HG02943 (cell line): ENCODE measurements around the gene STON2.

Source experiments
- ATAC-seq: cut with Tn5 transposase; IDR thresholded peaks from one replicate; pipeline ENCODE4 v1.9.1; 2021; ENCODE audit warnings: mild to moderate bottlenecking, low read depth, moderate library complexity; ENCODE audit not compliant: unreplicated experiment

Gene STON2

GRCh38 chr14:81427348-81428058, 27.4 kb upstream of the STON2 start:
- no peak for ATAC-seq

GRCh38 chr14:81423504-81423903, 23.4 kb upstream of the STON2 start:
- ATAC-seq, result no peak

- ATAC-seq, result no peak
Measured at GRCh38 chr14:81418057-81418790, 18.1 kb upstream of the STON2 start.

GRCh38 chr14:81416981-81417380, 16.9 kb upstream of the STON2 start:
- no peak for ATAC-seq

GRCh38 chr14:81416194-81416952, 16.2 kb upstream of the STON2 start:
- ATAC-seq, result no peak

GRCh38 chr14:81415781-81416180, 15.7 kb upstream of the STON2 start:
- no peak for ATAC-seq

- no peak for ATAC-seq
Measured at GRCh38 chr14:81414123-81414522, 14.0 kb upstream of the STON2 start.

- no peak for ATAC-seq
Measured at GRCh38 chr14:81412779-81413178, 12.7 kb upstream of the STON2 start.

GRCh38 chr14:81408595-81408994, 8.5 kb upstream of the STON2 start:
- no peak for ATAC-seq

GRCh38 chr14:81406863-81407262, 6.7 kb upstream of the STON2 start:
- ATAC-seq, result no peak

GRCh38 chr14:81402123-81402495, 2.0 kb upstream of the STON2 start:
- no peak for ATAC-seq

- ATAC-seq, result no peak
Measured at GRCh38 chr14:81401420-81402122, 1.4 kb upstream of the STON2 start.

GRCh38 chr14:81400852-81401251, 728 bp upstream of the STON2 start:
- ATAC-seq, result no peak

- no peak for ATAC-seq
Measured at GRCh38 chr14:81398196-81398891, 1.8 kb downstream of the STON2 start.

- ATAC-seq, result no peak
Measured at GRCh38 chr14:81396113-81396512, 4.0 kb downstream of the STON2 start.

GRCh38 chr14:81394739-81395138, 5.4 kb downstream of the STON2 start:
- ATAC-seq, result no peak

GRCh38 chr14:81392976-81393643, 7.0 kb downstream of the STON2 start:
- no peak for ATAC-seq

GRCh38 chr14:81392052-81392451, 8.1 kb downstream of the STON2 start:
- ATAC-seq, result no peak

- ATAC-seq, result no peak
Measured at GRCh38 chr14:81390696-81391095, 9.4 kb downstream of the STON2 start.

- no peak for ATAC-seq
Measured at GRCh38 chr14:81388336-81388735, 11.8 kb downstream of the STON2 start.
